Choroid plexus epithelial cell (primary cell): ENCODE measurements around the gene TMC7.

ENCODE experiments used
- DNase-seq: peaks from one replicate; pipeline ENCODE4 v3.0.0-alpha.2; 2010; ENCODE audit warnings: low read depth
- H3K4me3 ChIP-seq: 2 replicates; pipeline ENCODE4 v1.5.1; 2011; ENCODE audit warnings: low read depth, mild to moderate bottlenecking, control low read depth, low read length, moderate library complexity
- CTCF ChIP-seq: conservative IDR thresholded peaks from 2 replicates; pipeline ENCODE4 v1.5.1; 2011; ENCODE audit warnings: low read depth, mild to moderate bottlenecking, control low read depth, inconsistent platforms, low read length, moderate library complexity

The TMC7 gene

GRCh38 chr16:19071811-19072777 lies 88.4 kb downstream of the TMC7 start:
- TF ChIP-seq CTCF = peak; percentile 87
- DNase-seq = peak; percentile 75
- H3K4me3 ChIP-seq = no peak overlapping the region

- no peak overlapping the region for H3K4me3 ChIP-seq
- TF ChIP-seq CTCF = no peak
These were observed 89.6 kb downstream of the TMC7 start for GRCh38 chr16:19073344-19073743.

GRCh38 chr16:19073863-19074262 lies 90.1 kb downstream of the TMC7 start:
- no peak overlapping the region for H3K4me3 ChIP-seq
- TF ChIP-seq CTCF = no peak
- no peak for DNase-seq

More at GRCh38 chr16:19073344-19073743, 89.6 kb downstream of the TMC7 start:
- DNase-seq = no peak

- no peak for DNase-seq
- TF ChIP-seq CTCF = no peak
- no peak overlapping the region for H3K4me3 ChIP-seq
These were observed 91.8 kb downstream of the TMC7 start for GRCh38 chr16:19075511-19075910.

- no peak for DNase-seq
- no peak for TF ChIP-seq CTCF
- H3K4me3 ChIP-seq = no peak overlapping the region
These were observed 94.1 kb downstream of the TMC7 start for GRCh38 chr16:19077879-19078278.

GRCh38 chr16:19083670-19084069 lies 99.9 kb downstream of the TMC7 start:
- DNase-seq = no peak
- H3K4me3 ChIP-seq = no peak overlapping the region
- no peak for TF ChIP-seq CTCF

- no peak overlapping the region for H3K4me3 ChIP-seq
- no peak for DNase-seq
- no peak for TF ChIP-seq CTCF
These were observed 100.4 kb downstream of the TMC7 start for GRCh38 chr16:19084139-19084538.
